Neural cell (in vitro differentiated cells): ENCODE data around the gene WASF1. TPM values are rescaled to one million over a fixed set of nuclear protein-coding genes. Genes with fewer than 3 reads are reported as not detected.

Source experiments
- H2AFZ ChIP-seq: fragments of 200-600, 300-800 bp; sonication (generic), shearing (Covaris generic); 2 replicates; pipeline ENCODE4 v1.6.0; 2014; ENCODE audit warnings: low read depth, mild to moderate bottlenecking, antibody characterized with exemption, low read length, moderate library complexity
- H3F3A ChIP-seq: fragments of 200-600 bp; shearing (Covaris generic); 2 replicates; pipeline ENCODE4 v1.6.1; 2016; ENCODE audit warnings: mild to moderate bottlenecking, moderate library complexity, mixed read lengths, antibody characterized with exemption, low read length; ENCODE audit not compliant: insufficient read depth, poor library complexity, severe bottlenecking
- H3K27ac ChIP-seq: fragments of 200-600, 300-800 bp; sonication (generic), shearing (Covaris generic); 2 replicates; pipeline ENCODE4 v1.5.1; 2014; ENCODE audit warnings: mild to moderate bottlenecking, low read length, moderate library complexity
- H3K27me3 ChIP-seq: fragments of 300-800, 200-600 bp; sonication (generic), shearing (Covaris generic); 2 replicates; pipeline ENCODE4 v1.6.0; 2014; ENCODE audit warnings: mild to moderate bottlenecking, low read depth, low read length, moderate library complexity; ENCODE audit not compliant: insufficient read depth
- H3K36me3 ChIP-seq: fragments of 300-800, 200-600 bp; sonication (generic), shearing (Covaris generic); 2 replicates; pipeline ENCODE4 v1.5.1; 2014; ENCODE audit warnings: mild to moderate bottlenecking, antibody characterized with exemption, low read length, moderate library complexity; ENCODE audit not compliant: insufficient read depth
- H3K4me2 ChIP-seq: fragments of 300-800, 200-600 bp; sonication (generic), shearing (Covaris generic); 2 replicates; pipeline ENCODE4 v1.6.0; 2014; ENCODE audit warnings: mild to moderate bottlenecking, low read length
- H3K4me3 ChIP-seq: fragments of 300-800, 200-600 bp; sonication (generic), shearing (Covaris generic); 2 replicates; pipeline ENCODE4 v1.5.1; 2014; ENCODE audit warnings: mild to moderate bottlenecking, low read length, moderate library complexity
- H3K79me2 ChIP-seq: fragments of 200-600 bp; shearing (Covaris generic); replicated peaks from 2 replicates; pipeline ENCODE4 v1.6.0; 2014; ENCODE audit warnings: mild to moderate bottlenecking, low read length, moderate library complexity; ENCODE audit not compliant: insufficient read depth
- H3K9ac ChIP-seq: fragments of 300-800, 200-600 bp; sonication (generic), shearing (Covaris generic); 2 replicates; pipeline ENCODE4 v1.6.1; 2016; ENCODE audit warnings: mild to moderate bottlenecking, low read length, mixed read lengths
- H3K9me2 ChIP-seq: fragments of 200-600 bp; shearing (Covaris generic); 2 replicates; pipeline ENCODE4 v1.6.1; 2016; ENCODE audit warnings: mild to moderate bottlenecking, low read length, mixed read lengths; ENCODE audit not compliant: insufficient read depth
- H3K9me3 ChIP-seq: fragments of 200-600, 300-800 bp; sonication (generic), shearing (Covaris generic); 2 replicates; pipeline ENCODE4 v1.6.1; 2016; ENCODE audit warnings: mild to moderate bottlenecking, mixed run types, low read length, moderate library complexity, mixed read lengths
- H4K20me1 ChIP-seq: fragments of 200-600 bp; shearing (Covaris generic); 2 replicates; pipeline ENCODE4 v1.6.1; 2016; ENCODE audit warnings: mild to moderate bottlenecking, mixed run types; ENCODE audit not compliant: insufficient read depth
- CTCF ChIP-seq: fragments of 450-650 bp; IDR thresholded peaks from 2 replicates; pipeline ENCODE4 v1.5.1; 2014; ENCODE audit warnings: antibody characterized with exemption, mild to moderate bottlenecking, moderate library complexity; ENCODE audit not compliant: poor library complexity, severe bottlenecking
- EP300 ChIP-seq: fragments of 450-650 bp; conservative IDR thresholded peaks from 2 replicates; pipeline ENCODE4 v1.6.1; 2014; ENCODE audit warnings: antibody characterized with exemption, mild to moderate bottlenecking, moderate library complexity; ENCODE audit not compliant: poor library complexity, severe bottlenecking
- EZH2 ChIP-seq: fragments of 200-600, 300-800 bp; shearing (Covaris generic), sonication (generic); IDR thresholded peaks from 2 replicates; pipeline ENCODE4 v1.6.1; 2014; ENCODE audit warnings: antibody characterized with exemption, low read length, borderline replicate concordance, mild to moderate bottlenecking; ENCODE audit not compliant: insufficient read depth, poor library complexity, severe bottlenecking
- MXI1 ChIP-seq: fragments of 450-650 bp; conservative IDR thresholded peaks from 2 replicates; pipeline ENCODE4 v1.6.1; 2014; ENCODE audit warnings: antibody characterized with exemption, mild to moderate bottlenecking; ENCODE audit not compliant: poor library complexity, severe bottlenecking
- POLR2AphosphoS5 ChIP-seq: IDR thresholded peaks from 2 replicates; pipeline ENCODE4 v1.6.1; 2012
- RAD21 ChIP-seq: fragments of 450-650 bp; conservative IDR thresholded peaks from 2 replicates; pipeline ENCODE4 v1.6.1; 2014; ENCODE audit warnings: antibody characterized with exemption, mild to moderate bottlenecking, moderate library complexity
- REST ChIP-seq: IDR thresholded peaks from 2 replicates; pipeline ENCODE4 v1.6.1; 2012; ENCODE audit warnings: borderline replicate concordance
- SMC3 ChIP-seq: fragments of 450-650 bp; conservative IDR thresholded peaks from 2 replicates; pipeline ENCODE4 v1.6.1; 2014; ENCODE audit warnings: antibody characterized with exemption, mild to moderate bottlenecking, moderate library complexity; ENCODE audit not compliant: poor library complexity
- TAF1 ChIP-seq: IDR thresholded peaks from 2 replicates; pipeline ENCODE4 v1.6.1; 2012; ENCODE audit warnings: low read depth
- polyA plus RNA-seq: library from polyadenylated mRNA; depleted of rRNA; stranded (reverse); fragments of >200 nt; gene quantifications from 2 replicates; pipeline ENCODE4 v1.2.3, GENCODE V29; 2014

Gene WASF1
- polyA plus RNA-seq, 1 donor from 2014 or later, result 89.7 TPM

- no peaks in the 10 kb centered on the region for H3K9me3 ChIP-seq
- H3K9me2 ChIP-seq, result no peaks in the 10 kb centered on the region
- no peak overlapping the region for H2AFZ ChIP-seq
- no peak for TF ChIP-seq EZH2
- no peak for TF ChIP-seq RAD21
- TF ChIP-seq CTCF, result no peak
- TF ChIP-seq POLR2AphosphoS5, result no peak
- no peak for TF ChIP-seq TAF1
- no peak for TF ChIP-seq EP300
- no peak for TF ChIP-seq MXI1
- TF ChIP-seq REST, result no peak
- TF ChIP-seq SMC3, result no peak
- H3K27me3 ChIP-seq, result no peaks in the 10 kb centered on the region
- H3K36me3 ChIP-seq, result no peaks in the 10 kb centered on the region
- H3K4me3 ChIP-seq, result no peak overlapping the region
- no peak overlapping the region for H3K9ac ChIP-seq
- no peak overlapping the region for H3K27ac ChIP-seq
- no peaks in the 10 kb centered on the region for H4K20me1 ChIP-seq
- no peak overlapping the region for H3K4me2 ChIP-seq
- H3F3A ChIP-seq, result no peaks in the 10 kb centered on the region
- peaks cover 12% of the 10 kb centered on the region for H3K79me2 ChIP-seq
Measured at GRCh38 chr6:110201151-110201884, 21.8 kb upstream of the WASF1 start.

DNA sequence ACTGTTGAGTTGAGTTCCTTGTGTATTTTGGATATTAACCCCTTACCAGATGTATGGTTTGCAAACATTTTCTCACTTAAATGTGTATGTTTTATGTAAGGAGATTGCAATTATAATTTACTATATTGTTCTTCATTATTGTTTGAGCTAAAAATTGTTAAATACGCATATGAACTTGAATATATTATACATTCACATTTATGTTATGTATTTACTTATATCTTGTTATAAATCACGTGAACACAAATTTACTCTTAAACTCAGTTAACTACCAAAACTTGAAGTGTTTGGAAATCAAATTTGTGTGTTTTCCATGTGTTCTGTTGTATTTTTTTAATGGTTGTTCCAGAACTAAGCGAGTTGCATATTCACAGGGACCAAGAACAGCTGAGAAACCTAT is 19.1 kb upstream of the WASF1 start:
- Histone ChIP-seq H3K27ac (no peak overlapping the region), H3K9me3 (no peaks in the 10 kb centered on the region), H3K4me3 (no peak overlapping the region), H3K9me2 (no peaks in the 10 kb centered on the region), H3K79me2 (peaks cover 12% of the 10 kb centered on the region), H3K4me2 (no peak overlapping the region), H3K9ac (no peak overlapping the region), H3F3A (no peaks in the 10 kb centered on the region), H3K27me3 (no peaks in the 10 kb centered on the region), H3K36me3 (no peaks in the 10 kb centered on the region), H4K20me1 (no peaks in the 10 kb centered on the region), H2AFZ (no peak overlapping the region)
- TF ChIP-seq TAF1 (no peak), SMC3 (no peak), REST (no peak), RAD21 (no peak)
